Naive thymus-derived CD4-positive, alpha-beta T cell (primary cell): ENCODE results near the gene RPP25. TPM values are rescaled to one million over a fixed set of nuclear protein-coding genes. Genes with fewer than 3 reads are reported as not detected.
"Not testable (repeated sequence)": the region's sequence is repeated elsewhere in the genome, so short reads cannot be mapped to it uniquely, and the experiment has no call there.

Experiments
- ATAC-seq: fragments of 150-1000 bp; cut with Tn5 transposase; 2 replicates; pipeline ENCODE4 v1.10.0; 2021; ENCODE audit warnings: mild to moderate bottlenecking, moderate library complexity
- CTCF ChIA-PET: fragments of 350-600 bp; sonication (Branson Sonifier 250); formaldehyde crosslinking; loops from one replicate; lab custom pipeline; 2021; ENCODE audit warnings: antibody characterized with exemption; lab: Charles Lee
- POLR2A ChIA-PET: fragments of 350-600 bp; sonication (Branson Sonifier 250); formaldehyde crosslinking; loops from one replicate; lab custom pipeline; 2021; ENCODE audit warnings: antibody characterized with exemption, inconsistent platforms; lab: Charles Lee
- DNase-seq, 9 donors: peaks; one replicate each; pipeline versions ENCODE4 v3.0.0 to v3.0.0-alpha.2; 2020 to 2022; ENCODE audit warnings: mixed read lengths in 1 of 9
- H3K27ac ChIP-seq: one replicate; pipeline ENCODE4 v1.7.0; 2013; ENCODE audit warnings: mild to moderate bottlenecking, low read depth, low read length, moderate library complexity
- H3K27me3 ChIP-seq, 2 donors: one replicate each; pipeline ENCODE4 v1.7.0; 2013; ENCODE audit warnings: low read length in 2 of 2, mild to moderate bottlenecking in 2 of 2, moderate library complexity in 2 of 2; ENCODE audit not compliant: control insufficient read depth in 2 of 2, insufficient read depth in 2 of 2
- H3K36me3 ChIP-seq, 3 experiments: 1 replicate in 2 of 3; 2 replicates in 1 of 3; pipeline ENCODE4 v1.7.0; 2013; ENCODE audit warnings: low read length in 3 of 3, mild to moderate bottlenecking in 3 of 3, moderate library complexity in 1 of 3; ENCODE audit not compliant: insufficient read depth in 3 of 3, control insufficient read depth in 2 of 3
- H3K4me1 ChIP-seq, 2 donors: one replicate each; pipeline ENCODE4 v1.7.0; 2013; ENCODE audit warnings: low read length in 2 of 2, mild to moderate bottlenecking in 2 of 2, moderate library complexity in 1 of 2; ENCODE audit not compliant: control insufficient read depth in 2 of 2, insufficient read depth in 2 of 2
- H3K4me3 ChIP-seq: 2 replicates; pipeline ENCODE4 v1.7.0; 2013; ENCODE audit warnings: mild to moderate bottlenecking, low read length
- H3K9me3 ChIP-seq, 3 experiments: 1 replicate in 2 of 3; 2 replicates in 1 of 3; pipeline ENCODE4 v1.7.0; 2013; ENCODE audit warnings: low read length in 3 of 3; ENCODE audit not compliant: control insufficient read depth in 2 of 3
- H3K27ac Mint-ChIP-seq, 9 donors: one replicate each; pipeline ENCODE4 v1.8.0; 2020 to 2022; ENCODE audit warnings: mixed read lengths in 9 of 9, mild to moderate bottlenecking in 8 of 9, moderate library complexity in 5 of 9, inconsistent platforms in 2 of 9
- H3K27me3 Mint-ChIP-seq, 5 donors: one replicate each; pipeline ENCODE4 v1.8.0; 2021 to 2022; ENCODE audit warnings: mixed read lengths in 5 of 5, mild to moderate bottlenecking in 1 of 5
- H3K36me3 Mint-ChIP-seq, 5 donors: one replicate each; pipeline ENCODE4 v1.8.0; 2020 to 2022; ENCODE audit warnings: mixed read lengths in 5 of 5, mild to moderate bottlenecking in 3 of 5, inconsistent platforms in 1 of 5
- H3K4me1 Mint-ChIP-seq, 7 donors: one replicate each; pipeline ENCODE4 v1.8.0; 2020 to 2022; ENCODE audit warnings: mixed read lengths in 7 of 7, mild to moderate bottlenecking in 3 of 7, inconsistent platforms in 1 of 7
- H3K4me3 Mint-ChIP-seq, 10 donors: one replicate each; pipeline ENCODE4 v1.8.0; 2020 to 2022; ENCODE audit warnings: mild to moderate bottlenecking in 10 of 10, mixed read lengths in 10 of 10, moderate library complexity in 6 of 10, inconsistent platforms in 2 of 10
- H3K9me3 Mint-ChIP-seq, 11 donors: one replicate each; pipeline ENCODE4 v1.8.0; 2020 to 2022; ENCODE audit warnings: mixed read lengths in 11 of 11, mild to moderate bottlenecking in 4 of 11, inconsistent platforms in 1 of 11, moderate library complexity in 1 of 11
- intact Hi-C, 2 donors: fragments of 100-400 bp; cut with micrococcal nuclease; formaldehyde crosslinking; loops; one replicate each; pipeline ENCODE4 v1.15.1; 2023
- polyA plus RNA-seq, 2 donors: library from polyadenylated mRNA; unstranded; fragments of 300-500 nt; fragmentation: Illumina TruSeq; gene quantifications; one replicate each; pipeline ENCODE4 v1.2.3, GENCODE V29; 2021
- total RNA-seq, 6 experiments: library from RNA in 5 of 6; stranded (reverse) in 5 of 6; gene quantifications; 1 replicate in 5 of 6; 2 replicates in 1 of 6; pipeline ENCODE4 v1.2.3 and lab custom pipeline; 2021 to 2026

RPP25 gene
- total and polyA plus RNA-seq, 7 experiments from 2014 or later: 0.95 to 5.8 (median 3.5) TPM

GRCh38 chr15:74933573-74933972 lies 23.0 kb downstream of the RPP25 start:
- H3K4me3 Mint-ChIP-seq: peak overlapping the region in 2 of 10 donors; percentile 23 to 27

DNA sequence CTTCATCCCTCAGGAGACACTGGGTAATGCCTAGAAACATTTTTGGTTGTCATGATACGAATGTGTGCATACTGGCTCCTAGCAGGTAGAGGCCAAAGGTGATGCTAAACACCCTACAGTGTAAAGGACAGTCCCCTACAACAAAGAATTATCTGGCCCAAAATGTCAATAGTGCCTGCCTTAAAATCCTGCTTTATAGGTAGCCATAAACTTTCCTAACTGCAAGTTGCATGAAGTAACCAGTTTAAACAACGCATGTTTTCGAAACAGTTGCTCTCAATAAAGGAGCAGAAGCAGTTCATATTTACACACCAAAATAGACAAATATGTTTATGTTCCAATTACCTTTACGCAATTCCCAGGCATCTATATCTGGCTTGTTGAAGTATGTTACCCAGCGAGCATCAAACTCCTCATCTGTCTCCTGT lies 27.8 kb downstream of the RPP25 start:
- Mint-ChIP-seq H3K9me3 (no peaks in the 10 kb centered on the region), H3K27me3 (no peaks in the 10 kb centered on the region), H3K36me3 (peaks cover 0 to 18% (median 7%) of the 10 kb centered on the region in 5 donors), H3K27ac (no peak overlapping the region), H3K4me1 (peaks cover 4 to 17% (median 10%) of the 10 kb centered on the region in 7 donors), H3K4me3 (no peak overlapping the region)
- no peaks in the 10 kb centered on the region for H3K27me3 ChIP-seq
- ATAC-seq: no peak
- H3K36me3 ChIP-seq: peaks cover 10 to 41% (median 14%) of the 10 kb centered on the region in 3 experiments
- ChIA-PET CTCF (interaction anchor here (0.7 kb wide), 2 partner anchors 22 to 24 kb away, joined by 3 read pairs; no protein-coding TSS in a partner anchor), POLR2A (no interaction called here)
- no peaks in the 10 kb centered on the region for H3K9me3 ChIP-seq
- H3K4me1 ChIP-seq: no peaks in the 10 kb centered on the region
- no peak overlapping the region for H3K4me3 ChIP-seq
- no peak for DNase-seq
- no peak overlapping the region for H3K27ac ChIP-seq
- intact Hi-C loops: no loop called here

More at GRCh38 chr15:74933573-74933972, 23.0 kb downstream of the RPP25 start:
- no peak overlapping the region for H3K27ac ChIP-seq
- intact Hi-C loops: loop anchor here (10.0 kb wide), 2 partner anchors 389 to 521 kb away; partner anchors contain the start of genes ARID3B (in 1 of the 2) and SIN3A (in 1 of the 2)
- ATAC-seq (no peak), DNase-seq (no peak)
- Mint-ChIP-seq H3K4me1 (peaks cover 16 to 47% (median 31%) of the 10 kb centered on the region in 7 donors), H3K27ac (peak overlapping the region in 5 of 9 donors; percentile 13 to 36 (median 32)), H3K36me3 (peaks cover 0 to 13% (median 5%) of the 10 kb centered on the region in 5 donors), H3K27me3 (no peaks in the 10 kb centered on the region), H3K9me3 (no peaks in the 10 kb centered on the region)
- H3K36me3 ChIP-seq: peaks cover 5 to 20% (median 6%) of the 10 kb centered on the region in 3 experiments
- H3K4me1 ChIP-seq: peaks cover 0 to 17% of the 10 kb centered on the region in 2 donors
- H3K4me3 ChIP-seq: no peak overlapping the region
- no peaks in the 10 kb centered on the region for H3K27me3 ChIP-seq
- H3K9me3 ChIP-seq: no peaks in the 10 kb centered on the region
- ChIA-PET CTCF (no interaction called here), POLR2A (no interaction called here)

DNA sequence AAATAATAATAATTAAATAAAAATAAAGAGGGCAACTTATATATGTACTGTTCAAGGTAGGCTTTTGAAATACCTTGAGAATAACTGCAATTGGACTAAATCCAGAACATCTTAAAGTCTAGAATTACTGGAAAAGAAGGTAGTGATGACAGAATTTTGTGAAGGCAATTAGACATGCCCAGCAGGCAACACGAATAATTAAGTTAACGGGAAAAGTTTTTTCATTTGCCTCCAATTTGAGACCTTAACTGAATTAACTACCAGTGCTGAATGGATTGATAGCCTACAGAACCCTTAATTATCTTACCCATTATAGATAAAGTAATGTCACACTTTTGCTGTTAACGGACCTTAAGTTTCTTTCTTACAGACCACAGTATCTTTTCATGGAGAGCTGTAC lies 32.0 kb downstream of the RPP25 start:
- intact Hi-C loops: no loop called here
- no peak for ATAC-seq
- Histone ChIP-seq H3K9me3 (no peaks in the 10 kb centered on the region), H3K27me3 (no peaks in the 10 kb centered on the region), H3K27ac (no peak overlapping the region), H3K36me3 (peaks cover 14 to 71% (median 21%) of the 10 kb centered on the region in 3 experiments), H3K4me3 (no peak overlapping the region), H3K4me1 (no peaks in the 10 kb centered on the region)
- no peaks in the 10 kb centered on the region for H3K9me3 Mint-ChIP-seq
- peaks cover 0 to 12% (median 0%) of the 10 kb centered on the region in 7 donors for H3K4me1 Mint-ChIP-seq
- CTCF ChIA-PET: no interaction called here
- POLR2A ChIA-PET: interaction anchor here (0.6 kb wide), 1 partner anchor 30 kb away, joined by 3 read pairs; no protein-coding TSS in a partner anchor
- H3K27me3 Mint-ChIP-seq: no peaks in the 10 kb centered on the region
- no peak for DNase-seq
- peaks cover 0 to 30% (median 16%) of the 10 kb centered on the region in 5 donors for H3K36me3 Mint-ChIP-seq
- H3K4me3 Mint-ChIP-seq: no peak overlapping the region
- H3K27ac Mint-ChIP-seq: no peak overlapping the region

- DNase-seq (no peak), ATAC-seq (no peak)
- no peak overlapping the region for H3K27ac ChIP-seq
- intact Hi-C loops: no loop called here
- H3K4me1 ChIP-seq: no peaks in the 10 kb centered on the region
- H3K36me3 ChIP-seq: peaks cover 0 to 72% (median 19%) of the 10 kb centered on the region in 3 experiments
- H3K27ac Mint-ChIP-seq: no peak overlapping the region
- H3K9me3 ChIP-seq: no peaks in the 10 kb centered on the region
- H3K4me1 Mint-ChIP-seq: peaks cover 0 to 7% (median 0%) of the 10 kb centered on the region in 7 donors
- ChIA-PET CTCF (interaction anchor here (0.6 kb wide), 1 partner anchor 13 kb away, joined by 3 read pairs; no protein-coding TSS in a partner anchor), POLR2A (interaction anchor here (1.0 kb wide), 1 partner anchor 149 kb away, joined by 3 read pairs; no protein-coding TSS in a partner anchor)
- H3K36me3 Mint-ChIP-seq: peaks cover 8 to 35% (median 22%) of the 10 kb centered on the region in 5 donors
- H3K9me3 Mint-ChIP-seq: no peaks in the 10 kb centered on the region
- H3K27me3 Mint-ChIP-seq: no peaks in the 10 kb centered on the region
- H3K4me3 Mint-ChIP-seq: no peak overlapping the region
- H3K27me3 ChIP-seq: no peaks in the 10 kb centered on the region
- no peak overlapping the region for H3K4me3 ChIP-seq
Measured at GRCh38 chr15:74920456-74920855, 36.1 kb downstream of the RPP25 start.

DNA sequence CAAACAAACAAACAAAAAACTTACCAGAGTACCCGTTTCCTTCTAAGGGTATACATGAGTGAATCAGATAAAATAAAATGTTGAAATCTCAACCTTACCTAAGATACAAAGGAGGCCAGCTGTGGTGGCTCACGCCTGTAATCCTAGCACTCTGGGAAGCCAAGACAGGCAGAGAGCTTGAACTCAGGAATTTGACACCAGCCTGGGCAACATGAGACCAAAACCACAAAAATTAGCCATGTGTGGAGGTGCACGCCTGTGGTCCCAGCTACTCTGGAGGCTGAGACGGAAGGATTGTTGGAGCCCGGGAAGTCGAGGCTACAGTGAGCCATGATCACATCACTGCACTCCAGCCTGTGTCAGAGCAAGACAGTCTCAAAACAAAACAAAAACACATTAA lies 38.9 kb downstream of the RPP25 start:
- intact Hi-C loops: no loop called here
- Histone ChIP-seq H3K36me3 (peaks cover 0 to 64% (median 19%) of the 10 kb centered on the region in 3 experiments), H3K9me3 (no peaks in the 10 kb centered on the region), H3K4me1 (no peaks in the 10 kb centered on the region), H3K27ac (no peak overlapping the region), H3K4me3 (no peak overlapping the region), H3K27me3 (no peaks in the 10 kb centered on the region)
- Mint-ChIP-seq H3K4me3 (no peak overlapping the region), H3K4me1 (peaks cover 0 to 3% (median 0%) of the 10 kb centered on the region in 7 donors), H3K27me3 (no peaks in the 10 kb centered on the region), H3K9me3 (no peaks in the 10 kb centered on the region), H3K36me3 (peaks cover 8 to 32% (median 20%) of the 10 kb centered on the region in 5 donors), H3K27ac (no peak overlapping the region)
- ChIA-PET CTCF (interaction anchor here (0.6 to 0.7 kb wide), 2 partner anchors 35 to 133 kb away, joined by 3 to 5 read pairs; no protein-coding TSS in a partner anchor), POLR2A (interaction anchor here (0.9 kb wide), 1 partner anchor 9 kb away, joined by 4 read pairs; no protein-coding TSS in a partner anchor)
- ATAC-seq: no peak
- no peak for DNase-seq

- DNase-seq, H3K4me3 Mint-ChIP-seq, H3K9me3 ChIP-seq, H3K27ac ChIP-seq, H3K9me3 Mint-ChIP-seq, H3K4me1 Mint-ChIP-seq, H3K27me3 Mint-ChIP-seq, H3K27me3 ChIP-seq, H3K4me1 ChIP-seq, ATAC-seq, intact Hi-C loops, H3K4me3 ChIP-seq: not testable (repeated sequence)
- H3K36me3 ChIP-seq: peaks cover 0 to 31% (median 4%) of the 10 kb centered on the region in 3 experiments
- CTCF ChIA-PET: interaction anchor here (0.6 to 2.6 kb wide), 2 partner anchors 10 to 12 kb away, joined by 3 to 10 read pairs; no protein-coding TSS in a partner anchor
- POLR2A ChIA-PET: interaction anchor here (1.0 kb wide), 1 partner anchor 9 kb away, joined by 3 read pairs; no protein-coding TSS in a partner anchor
- Mint-ChIP-seq H3K27ac (peak overlapping the region in 1 of 9 donors; percentile 34), H3K36me3 (peaks cover 3 to 18% (median 8%) of the 10 kb centered on the region in 5 donors)
Measured at GRCh38 chr15:74913799-74914198, 42.8 kb downstream of the RPP25 start.
